Brain pericyte (primary cell): ENCODE results near the gene RELCH.

Source experiments
- DNase-seq: peaks from one replicate; pipeline ENCODE4 v3.0.0-alpha.2; 2012; ENCODE audit warnings: low read depth, low spot score

RELCH gene

GRCh38 chr18:62249478-62250097 lies 62.5 kb downstream of the RELCH start:
- peak; percentile 34 for DNase-seq

- no peak for DNase-seq
These were observed 63.4 kb downstream of the RELCH start for GRCh38 chr18:62250475-62250874.

GRCh38 chr18:62258093-62258492 lies 71.0 kb downstream of the RELCH start:
- DNase-seq = no peak

- no peak for DNase-seq
These were observed 71.6 kb downstream of the RELCH start for GRCh38 chr18:62258616-62259015.

- DNase-seq = no peak
These were observed 75.0 kb downstream of the RELCH start for GRCh38 chr18:62262061-62262460.

DNA sequence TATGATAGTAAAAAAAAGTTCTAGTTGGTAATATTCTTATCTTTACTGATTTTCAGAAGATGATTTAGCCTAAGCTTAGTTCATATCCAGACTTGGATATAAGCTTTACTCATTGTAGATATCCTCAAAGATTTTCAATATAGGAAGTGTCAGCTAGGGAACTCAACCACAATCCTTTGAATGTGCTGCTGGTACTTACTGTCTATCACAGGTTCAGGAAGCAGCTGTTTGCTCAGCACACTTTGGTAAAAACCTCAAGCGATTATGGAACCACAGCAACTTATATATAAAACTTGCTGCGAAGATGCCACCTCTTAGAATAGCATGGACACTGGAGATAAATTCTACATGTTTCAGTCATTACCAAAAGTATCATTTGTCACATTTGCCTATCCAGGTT lies 77.9 kb downstream of the RELCH start:
- DNase-seq = no peak

DNA sequence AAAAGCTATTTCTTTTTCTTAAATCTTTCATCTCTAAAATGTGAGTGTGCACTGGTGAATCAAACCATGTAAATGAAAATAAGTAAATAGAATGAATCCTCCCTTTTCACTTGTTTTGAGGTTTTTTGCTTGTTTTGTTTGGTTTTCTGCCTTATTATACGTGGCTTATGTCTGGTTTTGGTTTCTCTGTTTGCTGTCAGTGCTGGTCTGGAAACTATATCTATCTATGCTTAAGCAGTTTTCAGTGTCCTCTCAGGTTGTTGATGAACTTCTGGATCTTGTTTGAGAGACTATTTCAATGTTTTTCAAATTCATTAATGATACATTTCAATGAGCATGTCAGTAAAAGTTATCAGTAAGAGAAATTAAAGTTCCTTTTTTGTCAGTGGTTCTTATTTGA lies 90.0 kb downstream of the RELCH start:
- DNase-seq = no peak

DNA sequence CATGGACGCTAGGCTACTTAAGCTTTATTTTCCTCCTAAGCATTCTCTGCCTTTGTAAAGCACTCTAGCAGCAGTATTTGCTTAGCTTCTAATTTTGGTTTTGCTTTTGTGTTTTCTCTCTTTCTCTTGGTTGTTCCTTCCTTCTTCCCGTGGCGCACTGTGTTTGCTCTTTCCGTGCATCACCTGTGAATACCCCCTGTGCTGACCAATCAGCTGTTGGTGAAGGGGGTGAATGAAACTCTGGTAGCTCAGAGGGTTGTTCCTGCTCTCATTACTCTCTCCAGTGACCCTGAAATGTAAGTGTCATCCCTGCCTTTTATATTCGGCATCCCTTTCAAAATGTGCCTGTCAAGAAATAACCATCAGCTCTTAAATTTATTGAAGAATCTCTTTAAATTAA lies 92.5 kb downstream of the RELCH start:
- no peak for DNase-seq

GRCh38 chr18:62280058-62280457 lies 93.0 kb downstream of the RELCH start:
- DNase-seq = no peak

- DNase-seq = no peak
These were observed 93.7 kb downstream of the RELCH start for GRCh38 chr18:62280786-62281185.

GRCh38 chr18:62281684-62282083 lies 94.6 kb downstream of the RELCH start:
- DNase-seq = peak; percentile 2

- DNase-seq = no peak
These were observed 95.2 kb downstream of the RELCH start for GRCh38 chr18:62282188-62282629.

DNA sequence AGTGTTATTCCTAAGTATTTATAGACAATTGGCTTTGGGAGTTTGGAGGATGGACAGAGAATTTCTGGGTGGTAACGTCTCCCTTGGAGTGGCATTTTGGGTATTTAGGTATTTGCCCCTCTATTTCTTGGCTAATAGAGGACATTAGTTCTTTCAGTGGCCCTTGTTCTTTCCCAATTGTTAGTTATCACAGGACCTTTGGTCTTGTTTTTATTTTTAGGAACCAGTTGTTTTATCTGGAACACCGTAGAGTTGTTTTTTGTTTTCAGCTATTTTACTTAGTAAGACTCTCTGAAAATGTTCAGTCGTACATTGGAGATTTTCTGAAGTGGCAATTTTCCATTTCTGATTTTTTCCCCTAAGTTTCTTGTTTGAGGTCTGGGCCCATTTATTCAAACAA lies 97.6 kb downstream of the RELCH start:
- DNase-seq = no peak

DNA sequence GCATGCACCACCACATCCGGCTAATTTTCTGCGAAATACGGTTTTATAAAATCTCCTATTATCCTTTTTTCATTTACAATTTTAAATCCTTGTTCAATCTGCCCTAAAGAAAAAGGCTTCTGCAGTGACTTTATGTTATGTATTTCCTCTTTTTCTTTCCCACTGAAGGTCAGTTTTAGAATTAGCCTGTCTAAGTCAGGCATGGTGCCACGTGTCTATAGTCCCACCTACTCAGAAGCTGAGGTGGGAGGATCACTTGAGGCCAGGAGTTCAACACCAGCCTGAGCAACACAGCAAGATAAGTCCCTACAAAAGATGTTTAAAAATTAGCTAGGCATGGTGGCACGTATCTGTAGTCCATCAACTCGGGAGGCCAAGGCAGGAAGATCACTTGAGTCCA lies 98.2 kb downstream of the RELCH start:
- no peak for DNase-seq

GRCh38 chr18:62287781-62288664 lies 101.0 kb downstream of the RELCH start:
- DNase-seq = no peak

DNA sequence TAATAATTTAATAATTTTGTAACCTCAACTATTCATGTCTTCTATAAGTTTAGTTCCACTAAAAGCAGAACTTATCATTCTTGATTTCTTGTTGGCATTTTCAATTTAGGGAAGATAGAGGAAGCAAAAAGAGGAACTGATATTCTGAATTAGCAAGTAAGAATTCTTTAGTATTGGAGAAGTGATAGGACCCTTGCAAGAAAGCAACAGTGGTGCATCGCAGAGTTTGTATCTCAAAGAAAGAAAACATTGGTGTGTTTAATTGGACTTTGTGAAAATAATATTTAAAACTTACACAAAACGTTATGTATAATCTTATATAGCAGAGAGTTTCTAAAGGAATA lies 101.6 kb downstream of the RELCH start:
- no peak for DNase-seq

DNA sequence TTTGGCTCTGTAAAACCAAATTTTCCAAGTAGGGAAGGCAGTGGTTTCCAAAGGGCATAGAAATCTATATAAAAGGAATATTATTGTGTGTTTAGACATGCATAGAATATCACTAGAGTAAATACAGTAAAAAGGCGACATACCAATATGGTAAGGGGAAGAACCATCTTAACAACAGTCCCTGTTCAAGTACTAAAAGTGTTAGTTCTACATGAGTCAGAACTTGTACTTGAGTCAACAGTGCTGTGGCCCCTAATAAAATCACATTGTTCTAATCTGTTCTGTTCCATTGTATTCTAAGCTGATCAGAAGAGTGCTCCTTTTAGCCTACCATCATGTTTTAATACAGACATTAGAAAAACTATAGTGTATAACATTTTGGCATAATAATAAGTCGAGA lies 102.0 kb downstream of the RELCH start:
- DNase-seq = no peak

GRCh38 chr18:62294073-62294472 lies 107.0 kb downstream of the RELCH start:
- no peak for DNase-seq

DNA sequence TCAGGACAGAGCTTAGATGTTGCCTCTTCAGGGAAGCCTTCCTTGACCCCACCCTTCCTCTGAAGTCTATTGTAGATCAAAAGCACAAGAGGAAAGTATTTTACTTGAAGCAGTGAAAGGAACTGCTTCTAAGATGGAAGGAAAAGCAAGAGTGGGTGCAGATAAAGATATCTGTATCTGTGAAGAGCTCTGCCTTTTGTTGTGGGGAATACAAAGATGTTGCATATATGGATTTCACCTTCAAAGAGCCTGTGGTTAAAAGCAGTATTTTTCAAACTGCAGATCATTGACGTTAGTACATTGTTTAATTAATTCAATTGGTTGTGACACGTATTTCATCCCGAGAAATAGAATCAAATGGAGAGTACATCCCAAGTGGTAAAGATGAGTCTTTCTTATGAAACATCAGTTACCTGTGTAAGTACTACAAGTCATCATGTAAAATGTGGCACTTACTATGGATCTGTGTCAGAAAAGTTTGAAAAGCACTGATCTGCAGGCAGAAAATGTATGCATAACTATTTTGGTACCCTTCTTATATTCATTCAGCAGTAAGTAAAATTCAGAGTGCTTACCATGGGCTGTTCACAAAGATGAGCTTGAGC lies 113.4 kb downstream of the RELCH start:
- DNase-seq = no peak

GRCh38 chr18:62301322-62301721 lies 114.3 kb downstream of the RELCH start:
- DNase-seq = no peak

DNA sequence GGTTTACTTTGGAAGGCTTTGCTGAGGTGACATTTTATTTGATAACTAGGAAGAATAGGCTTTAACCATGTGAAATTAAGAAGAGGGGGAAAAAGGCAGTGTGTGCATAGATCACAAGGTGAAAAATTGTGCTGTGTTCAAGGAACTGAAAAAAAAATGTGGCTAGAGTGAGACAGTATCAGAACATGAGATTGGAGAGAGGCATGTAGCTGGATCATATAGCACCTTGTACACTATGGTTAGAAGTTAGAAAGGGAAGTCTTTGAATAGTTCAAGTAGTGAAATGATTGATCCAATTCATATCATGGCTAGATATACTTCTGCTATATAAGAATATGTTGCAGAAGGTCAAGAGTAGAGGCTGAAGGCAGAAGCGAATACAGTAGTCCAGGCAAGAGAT lies 125.8 kb downstream of the RELCH start:
- DNase-seq = no peak

GRCh38 chr18:62318228-62319180 lies 131.4 kb downstream of the RELCH start:
- no peak for DNase-seq
